OCI-LY7 (cell line): ENCODE data around the gene NTSR1.

ENCODE experiments used
- EZH2phosphoT487 ChIP-seq: fragments of 200-600 bp; sonication (generic); IDR thresholded peaks from 2 replicates; pipeline ENCODE4 v1.6.1; 2018; ENCODE audit warnings: low read depth, borderline replicate concordance, mild to moderate bottlenecking, mixed run types, antibody characterized with exemption, low read length, moderate library complexity, mixed read lengths
- TF ChIP-seq, protein P1 (sequence below): fragments of 200-600 bp; sonication (generic); conservative IDR thresholded peaks from 2 replicates; pipeline ENCODE4 v1.5.1; 2014; ENCODE audit warnings: mild to moderate bottlenecking, antibody characterized with exemption, low read length, moderate library complexity, mixed read lengths

DNA sequence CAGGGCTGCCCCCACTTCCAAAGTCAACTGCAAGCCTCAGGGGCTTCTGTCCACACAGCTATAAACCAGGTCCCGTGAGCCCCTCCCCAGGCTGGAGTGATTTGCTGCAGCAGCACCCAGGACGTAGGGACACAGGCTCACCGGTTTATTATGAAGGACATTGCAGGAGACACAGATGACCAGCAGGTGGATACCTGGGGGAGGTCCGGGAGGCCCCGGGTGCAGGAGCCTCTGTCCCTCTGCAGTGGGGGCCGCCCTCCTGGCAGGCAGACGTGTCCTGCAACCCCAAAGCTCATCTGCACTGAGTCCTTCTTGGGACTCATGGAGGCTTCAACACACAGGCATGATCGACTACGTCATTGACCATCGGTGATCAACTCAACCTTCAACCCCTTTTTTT lies 14.5 kb upstream of the NTSR1 start:
- TF ChIP-seq, protein P1, sequence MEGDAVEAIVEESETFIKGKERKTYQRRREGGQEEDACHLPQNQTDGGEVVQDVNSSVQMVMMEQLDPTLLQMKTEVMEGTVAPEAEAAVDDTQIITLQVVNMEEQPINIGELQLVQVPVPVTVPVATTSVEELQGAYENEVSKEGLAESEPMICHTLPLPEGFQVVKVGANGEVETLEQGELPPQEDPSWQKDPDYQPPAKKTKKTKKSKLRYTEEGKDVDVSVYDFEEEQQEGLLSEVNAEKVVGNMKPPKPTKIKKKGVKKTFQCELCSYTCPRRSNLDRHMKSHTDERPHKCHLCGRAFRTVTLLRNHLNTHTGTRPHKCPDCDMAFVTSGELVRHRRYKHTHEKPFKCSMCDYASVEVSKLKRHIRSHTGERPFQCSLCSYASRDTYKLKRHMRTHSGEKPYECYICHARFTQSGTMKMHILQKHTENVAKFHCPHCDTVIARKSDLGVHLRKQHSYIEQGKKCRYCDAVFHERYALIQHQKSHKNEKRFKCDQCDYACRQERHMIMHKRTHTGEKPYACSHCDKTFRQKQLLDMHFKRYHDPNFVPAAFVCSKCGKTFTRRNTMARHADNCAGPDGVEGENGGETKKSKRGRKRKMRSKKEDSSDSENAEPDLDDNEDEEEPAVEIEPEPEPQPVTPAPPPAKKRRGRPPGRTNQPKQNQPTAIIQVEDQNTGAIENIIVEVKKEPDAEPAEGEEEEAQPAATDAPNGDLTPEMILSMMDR, result no peak
- no peak for TF ChIP-seq EZH2phosphoT487
